NCI-H1436 treated with DMSO at 0.1 percent for 48 hours (cell line): ENCODE results near the gene PDE7B.

Experiments used
- DNase-seq: peaks from one replicate; lab custom pipeline; 2025; lab: John Stamatoyannopoulos, UW

The PDE7B gene

GRCh38 chr6:136244061-136244616 lies 392.6 kb downstream of the PDE7B start:
- DNase-seq = no peak
